Esophagus muscularis mucosa (tissue), 4 donors: Measurements from ENCODE around the gene DNAH12. TPM values are rescaled to one million over a fixed set of nuclear protein-coding genes. Genes with fewer than 3 reads are reported as not detected.

Experiments used
- DNase-seq: peaks from one replicate; pipeline ENCODE4 v3.0.0-alpha.2; 2017; ENCODE audit errors: extremely low spot score
- H3K27ac ChIP-seq, 4 donors: fragments of 200-600 bp; sonication (generic); replicated peaks in 1 of 4; 1 replicate in 3 of 4; 2 replicates in 1 of 4; pipeline ENCODE4 v1.5.1; 2016 to 2019; ENCODE audit warnings: mild to moderate bottlenecking in 1 of 4
- H3K27me3 ChIP-seq, 4 donors: fragments of 200-600 bp; sonication (generic); one replicate each; pipeline versions ENCODE4 v1.5.1 to v1.6.0; 2016 to 2019
- H3K36me3 ChIP-seq, 4 donors: fragments of 200-600 bp; sonication (generic); one replicate each; pipeline ENCODE4 v1.5.1; 2016 to 2019
- H3K4me1 ChIP-seq, 4 donors: fragments of 200-600 bp; sonication (generic); one replicate each; pipeline ENCODE4 v1.5.1; 2016 to 2019
- H3K4me3 ChIP-seq, 4 donors: fragments of 200-600 bp; sonication (generic); 1 replicate in 2 of 4; 2 replicates in 2 of 4; pipeline ENCODE4 v1.5.1; 2016 to 2019; ENCODE audit warnings: mild to moderate bottlenecking in 4 of 4, moderate library complexity in 1 of 4
- H3K9me3 ChIP-seq, 4 donors: fragments of 200-600 bp; sonication (generic); 1 replicate in 3 of 4; 2 replicates in 1 of 4; pipeline ENCODE4 v1.5.1; 2016 to 2019
- CTCF ChIP-seq, 3 experiments: fragments of 200-600 bp in 2 of 3; fragments of 450-650 bp in 1 of 3; sonication (generic) in 2 of 3; IDR thresholded peaks; one replicate each; pipeline ENCODE4 v1.5.1; 2017 to 2019; ENCODE audit warnings: antibody characterized with exemption in 3 of 3, mild to moderate bottlenecking in 2 of 3, moderate library complexity in 1 of 3
- EP300 ChIP-seq: sonication (generic); formaldehyde crosslinking; IDR thresholded peaks from one replicate; pipeline ENCODE4 v1.6.1; 2017; ENCODE audit warnings: antibody characterized with exemption
- POLR2A ChIP-seq: fragments of 450-650 bp; IDR thresholded peaks from one replicate; pipeline ENCODE4 v1.6.1; 2017; ENCODE audit warnings: antibody characterized with exemption, moderate library complexity, mild to moderate bottlenecking, low read depth
- POLR2AphosphoS5 ChIP-seq, 2 donors: sonication (generic); formaldehyde crosslinking; IDR thresholded peaks; one replicate each; pipeline ENCODE4 v1.6.1; 2017; ENCODE audit warnings: antibody characterized with exemption in 2 of 2
- WGBS: methylation state at CpG from one replicate; pipeline ENCODE4 v1.1.5; 2018; 5-methylcytosine and 5-hydroxymethylcytosine counted together
- intact Hi-C: fragments of 100-400 bp; cut with DNase I; formaldehyde crosslinking; loops from one replicate; pipeline ENCODE4 v1.15.1; 2023
- small RNA-seq, 3 donors: library from RNA; depleted of rRNA; stranded (forward); fragments of <200 nt; gene quantifications; one replicate each; pipeline ENCODE3, GENCODE V24; 2016
- total RNA-seq, 4 donors: library from RNA; depleted of rRNA; stranded (reverse); fragments of >200 nt; gene quantifications; one replicate each; pipeline versions ENCODE4 v1.1.0 to v1.2.1, GENCODE V29; 2016

DNAH12 gene
- total RNA-seq, 4 donors from 2014 or later, result under 0.01 to 0.39 TPM; not detected in 2

- DNase-seq, result no peak
- WGBS, result 77% methylated on average over 1 of the region's 1 CpG
- Histone ChIP-seq H3K4me3 (no peak overlapping the region), H3K27ac (no peak overlapping the region), H3K9me3 (no peaks in the 10 kb centered on the region), H3K27me3 (no peaks in the 10 kb centered on the region), H3K36me3 (peaks cover 12 to 72% (median 36%) of the 10 kb centered on the region in 4 donors), H3K4me1 (no peaks in the 10 kb centered on the region)
- TF ChIP-seq POLR2AphosphoS5 (IDR thresholded peaks at IDR 0.05) (no peak), CTCF (IDR thresholded peaks at IDR 0.05) (no peak), EP300 (no peak)
- intact Hi-C loops, result no loop called here
These were observed 291.7 kb downstream of the DNAH12 start for GRCh38 chr3:57252404-57252803.

GRCh38 chr3:57244946-57245345, 299.2 kb downstream of the DNAH12 start:
- TF ChIP-seq EP300, result no peak
- no peak for TF ChIP-seq CTCF (IDR thresholded peaks at IDR 0.05)
- TF ChIP-seq POLR2AphosphoS5 (IDR thresholded peaks at IDR 0.05), result no peak
- no peak for TF ChIP-seq POLR2A
- Histone ChIP-seq H3K36me3 (peaks cover 22 to 96% (median 69%) of the 10 kb centered on the region in 4 donors), H3K4me1 (no peaks in the 10 kb centered on the region), H3K9me3 (no peaks in the 10 kb centered on the region), H3K27ac (no peak overlapping the region), H3K4me3 (no peak overlapping the region), H3K27me3 (no peaks in the 10 kb centered on the region)
- no peak for DNase-seq
- WGBS, result 86% methylated on average over 2 of the region's 2 CpGs
- intact Hi-C loops, result no loop called here

Small RNAs within 50 kb of the gene (small RNA-seq; reads per million reads assigned to genes)
- gene RF00019, result 0 reads per million in 3 donors
- gene RNU6-108P, result 0 reads per million in 3 donors
- gene RNU6-1181P, result 0 reads per million in 3 donors
- gene RNU6-483P, result 0 reads per million in 3 donors

Other genes with a start within 250 kb of the DNAH12 start
- 10 to 100 TPM; 19.0 to 26.5 (median 22.4) TPM for gene PDE12, start 11.9 kb upstream of the DNAH12 start, total RNA-seq
- 100 to 1,000 TPM in 1 of 4 donors, 10 to 100 TPM in 3; 75.1 to 104 (median 84.1) TPM for gene ARF4, start 53.0 kb upstream of the DNAH12 start, total RNA-seq
- 10 to 100 TPM; 24.6 to 47.2 (median 43.2) TPM for gene DENND6A, start 148.7 kb upstream of the DNAH12 start, total RNA-seq
- gene SLMAP, start 212.0 kb upstream of the DNAH12 start, total RNA-seq, result 100 to 1,000 TPM; 399 to 519 (median 464) TPM